GM21723 (cell line): ENCODE measurements around the gene BBOF1.
"Not testable (repeated sequence)": the region's sequence is repeated elsewhere in the genome, so short reads cannot be mapped to it uniquely, and the experiment has no call there.

ENCODE experiments used
- ATAC-seq: cut with Tn5 transposase; IDR thresholded peaks from one replicate; pipeline ENCODE4 v1.9.1; 2021; ENCODE audit warnings: mild to moderate bottlenecking, moderate library complexity; ENCODE audit not compliant: unreplicated experiment

Gene BBOF1

DNA sequence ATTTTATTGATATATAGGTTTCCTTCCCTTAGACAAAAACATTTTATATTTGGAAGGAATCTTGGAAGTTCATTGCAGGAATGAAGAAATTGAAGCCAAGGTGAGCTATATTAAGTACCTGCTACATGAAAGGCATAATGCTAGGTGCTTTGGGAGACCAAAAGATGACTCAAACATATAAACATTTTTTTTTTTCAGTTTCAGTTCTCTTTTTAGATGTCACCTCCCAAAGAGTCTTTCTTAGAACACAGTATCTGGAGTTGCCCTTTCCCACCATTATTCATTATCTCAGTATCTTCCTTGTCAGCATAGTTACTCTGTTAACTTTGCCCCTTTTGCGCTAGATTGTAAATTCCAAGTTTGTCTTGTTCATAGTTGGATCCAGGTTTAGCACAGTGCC lies 66.7 kb downstream of the BBOF1 start:
- ATAC-seq, result no peak

DNA sequence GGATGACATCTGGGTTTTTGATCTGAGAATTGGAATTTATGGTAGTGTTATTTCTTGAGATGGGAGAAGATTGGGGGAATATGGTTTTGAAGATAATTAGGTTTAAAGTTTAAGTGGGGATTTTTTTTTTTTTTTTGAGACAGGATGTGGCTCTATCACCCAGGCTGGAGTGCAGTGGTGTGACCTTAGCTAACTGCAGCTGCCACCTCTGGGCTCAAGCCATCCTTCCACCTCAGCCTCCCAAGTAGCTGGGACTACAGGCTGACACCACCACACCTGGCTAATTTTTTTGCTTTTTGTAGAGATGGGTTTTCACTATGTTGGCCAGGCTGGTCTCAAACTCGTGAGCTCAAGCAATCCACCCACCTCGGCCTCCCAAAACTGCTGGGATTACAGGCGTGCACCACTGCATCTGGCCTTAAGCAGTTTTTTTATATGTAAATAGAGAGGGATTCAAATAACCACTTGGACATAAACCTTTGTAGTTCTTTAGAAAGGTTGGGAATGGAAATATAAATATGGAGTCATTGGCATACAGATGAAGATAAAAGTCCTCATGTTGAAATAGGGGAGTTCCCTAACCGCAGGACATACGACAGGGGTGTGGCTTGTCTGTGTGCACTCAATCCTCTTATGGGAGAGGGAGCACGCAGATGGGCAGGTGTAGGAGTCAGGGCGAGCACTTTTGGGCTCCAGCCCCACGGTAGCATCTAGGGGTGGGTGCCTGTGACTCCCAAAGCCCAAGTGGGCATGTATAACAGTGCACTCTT lies 70.3 kb downstream of the BBOF1 start:
- ATAC-seq, result no peak

DNA sequence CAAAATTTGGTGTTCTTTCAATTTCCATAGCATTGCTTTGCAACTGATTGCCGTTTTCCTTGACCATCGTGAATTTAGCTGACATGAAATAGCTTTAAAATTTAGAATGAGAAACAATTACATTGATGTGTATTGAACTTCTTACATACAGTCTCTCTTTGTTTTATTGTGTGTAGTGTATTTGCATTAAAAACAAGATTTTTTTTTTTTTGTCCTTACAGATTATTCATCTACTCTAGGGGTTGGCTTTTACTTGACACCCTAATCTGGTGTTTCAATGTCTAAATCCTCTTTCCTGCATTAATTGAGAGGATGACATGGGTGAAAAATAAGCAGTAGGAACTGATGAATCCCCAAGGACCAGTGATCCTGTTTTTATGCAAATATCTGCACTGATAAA lies 86.2 kb downstream of the BBOF1 start:
- ATAC-seq, result no peak

GRCh38 chr14:74109369-74109768 lies 90.2 kb downstream of the BBOF1 start:
- ATAC-seq, result no peak

GRCh38 chr14:74111395-74112216 lies 92.5 kb downstream of the BBOF1 start:
- ATAC-seq, result not testable (repeated sequence)
